Hematopoietic multipotent progenitor cell (in vitro differentiated cells): ENCODE data around the gene TMEM106B. TPM values are rescaled to one million over a fixed set of nuclear protein-coding genes. Genes with fewer than 3 reads are reported as not detected.
"Not testable (repeated sequence)": the region's sequence is repeated elsewhere in the genome, so short reads cannot be mapped to it uniquely, and the experiment has no call there.

Experiments
- DNase-seq, 3 donors: peaks; one replicate each; pipeline ENCODE4 v3.0.0-alpha.2; 2011 to 2015; ENCODE audit warnings: low read depth in 2 of 3, low spot score in 2 of 3
- total RNA-seq: library from RNA; depleted of rRNA; stranded (reverse); fragments of >200 nt; gene quantifications from one replicate; pipeline ENCODE4 v1.2.3, GENCODE V29; 2012

TMEM106B gene
- 17.5 TPM for total RNA-seq

DNA sequence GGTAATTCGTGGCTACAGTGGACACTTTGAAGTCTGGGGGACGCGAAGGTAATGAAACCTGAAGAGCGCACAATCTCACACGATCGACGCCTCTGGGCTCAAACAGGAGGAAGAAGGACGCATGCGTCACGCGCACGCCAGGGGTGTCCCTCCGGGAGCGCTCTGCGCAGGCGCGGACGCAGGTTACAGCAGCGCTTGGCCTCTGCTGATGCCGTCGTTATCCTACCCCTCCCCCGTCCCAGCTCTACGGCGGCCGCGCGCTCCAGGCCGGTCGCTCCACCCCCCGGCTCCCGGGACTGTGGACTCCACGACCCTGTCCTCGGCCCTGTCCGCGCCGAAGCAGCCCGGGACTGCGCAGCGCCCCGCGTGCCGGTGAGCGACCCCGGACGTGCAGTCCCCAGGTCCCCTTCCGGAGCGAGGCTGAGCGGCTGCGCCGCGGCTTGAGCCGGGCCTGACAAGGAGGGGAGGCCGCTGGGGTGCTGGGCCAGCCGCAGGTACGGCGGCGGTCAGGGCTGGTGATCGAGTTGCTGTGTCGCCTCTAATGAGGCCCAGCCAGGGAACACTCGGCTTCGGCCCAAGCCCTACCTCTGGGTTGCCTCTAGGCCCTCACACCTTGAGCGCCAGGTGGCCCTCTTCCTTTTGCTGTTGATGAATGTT lies at the start of gene TMEM106B:
Gene TMEM106B, plus strand, starts transcription at position 241 of the 657 bp plus-strand sequence. CDS start 3,517 bp downstream, outside the sequence.
- peak; percentile 97 to 99 (median 98) for DNase-seq

DNA sequence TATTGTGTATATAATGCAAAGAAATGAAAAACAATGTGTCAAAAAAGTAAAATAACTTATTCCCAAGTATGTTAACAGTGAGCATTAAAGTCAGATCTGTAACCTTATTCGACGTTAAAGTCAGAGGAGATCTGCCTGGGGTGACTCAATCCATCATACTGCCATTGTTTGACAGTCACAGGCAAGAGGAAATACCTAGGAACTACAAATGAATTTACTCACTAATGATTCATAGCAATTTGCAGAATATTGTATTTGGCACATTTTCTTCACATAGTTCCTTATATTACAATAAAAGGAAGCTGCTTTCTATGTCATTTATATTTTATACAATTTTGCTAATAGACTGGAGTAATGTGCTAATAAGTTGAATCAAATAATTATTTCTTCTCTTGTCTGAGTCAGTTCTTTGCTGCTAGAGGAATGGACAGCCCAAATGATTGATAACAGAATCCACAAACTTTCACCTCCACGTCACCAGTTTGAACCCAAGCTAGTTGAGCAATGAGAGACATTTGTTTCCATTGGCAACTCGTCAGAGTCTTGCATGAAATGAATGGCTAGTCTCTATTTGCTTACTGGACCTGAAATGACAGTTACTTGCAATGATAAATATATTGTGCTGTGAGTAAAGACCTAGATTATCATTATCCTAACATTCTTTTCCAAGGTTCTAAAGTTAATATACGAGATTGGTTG lies 48.5 kb upstream of the TMEM106B start:
- DNase-seq = no peak

DNA sequence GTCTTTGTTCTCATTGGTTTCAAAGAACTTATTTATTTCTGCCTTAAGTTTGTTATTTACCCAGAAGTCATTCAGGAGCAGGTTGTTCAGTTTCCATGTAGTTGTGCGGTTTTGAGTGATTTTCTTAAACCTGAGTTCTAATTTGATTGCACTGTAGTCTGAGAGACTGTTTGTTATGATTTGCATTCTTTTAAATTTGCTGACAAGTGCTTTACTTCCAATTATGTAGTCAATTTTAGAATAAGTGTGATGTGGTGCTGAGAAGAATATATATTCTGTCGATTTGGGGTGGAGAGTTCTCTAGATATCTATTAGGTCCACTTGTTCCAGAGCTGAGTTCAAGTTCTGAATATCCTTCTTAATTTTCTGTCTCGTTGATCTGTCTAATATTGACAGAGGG lies 43.0 kb upstream of the TMEM106B start:
- DNase-seq = not testable (repeated sequence)

DNA sequence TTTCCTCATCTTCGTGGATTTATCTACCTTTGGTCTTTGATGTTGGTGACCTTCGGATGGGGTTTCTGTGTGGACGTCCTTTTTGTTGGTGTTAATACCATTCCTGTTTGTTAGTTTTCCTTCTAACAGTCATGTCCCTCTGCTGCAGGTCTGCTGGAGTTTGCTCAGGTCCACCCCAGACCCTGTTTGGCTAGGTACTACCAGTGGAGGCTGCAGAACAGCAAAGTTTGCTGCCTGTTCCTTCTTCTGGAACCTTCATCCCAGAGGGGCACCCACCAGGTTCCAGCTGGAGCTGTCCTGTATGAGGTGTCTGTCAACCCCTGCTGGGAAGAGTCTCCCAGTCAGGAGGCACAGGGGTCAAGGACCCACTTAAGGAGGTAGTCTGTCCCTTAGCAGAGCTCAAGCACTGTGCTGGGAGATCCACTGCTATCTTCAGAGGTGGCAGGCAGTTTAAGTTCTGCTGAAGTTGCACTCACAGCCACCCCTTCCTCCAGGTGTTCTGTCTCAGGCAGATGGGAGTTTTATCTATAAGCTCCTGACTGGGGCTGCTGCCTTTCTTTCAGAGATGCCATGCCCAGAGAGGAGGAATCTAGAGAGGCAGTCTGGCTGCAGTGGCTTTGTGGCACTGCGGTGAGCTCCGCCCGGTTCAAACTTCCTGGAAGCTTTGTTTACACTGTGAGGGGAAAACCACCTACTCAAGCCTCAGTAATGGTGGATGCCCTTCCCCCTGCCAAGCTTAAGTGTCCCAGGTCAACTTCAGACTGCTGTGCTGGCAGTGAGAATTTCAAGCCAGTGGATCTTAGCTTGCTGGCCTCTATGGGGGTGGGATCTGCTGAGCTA lies 40.9 kb upstream of the TMEM106B start:
- DNase-seq = not testable (repeated sequence)

DNA sequence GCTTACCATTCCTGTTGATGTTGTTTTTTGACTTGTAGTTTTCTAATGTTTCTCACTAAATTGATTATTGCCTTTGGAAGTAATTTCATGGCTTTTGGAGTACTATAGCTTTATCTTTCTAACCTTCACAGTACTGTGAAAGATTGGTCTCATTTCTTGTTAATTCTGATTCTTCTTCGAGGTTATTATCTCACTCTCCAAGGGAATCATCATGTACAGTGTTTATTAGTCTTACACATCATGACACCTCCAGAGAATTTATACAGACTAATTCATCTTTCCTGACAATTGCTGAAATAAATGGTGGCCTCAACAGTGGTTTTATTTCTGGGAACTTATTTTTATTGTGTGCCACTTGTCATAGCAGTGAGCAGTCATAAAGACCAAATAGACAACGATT lies 37.4 kb upstream of the TMEM106B start:
- no peak for DNase-seq

DNA sequence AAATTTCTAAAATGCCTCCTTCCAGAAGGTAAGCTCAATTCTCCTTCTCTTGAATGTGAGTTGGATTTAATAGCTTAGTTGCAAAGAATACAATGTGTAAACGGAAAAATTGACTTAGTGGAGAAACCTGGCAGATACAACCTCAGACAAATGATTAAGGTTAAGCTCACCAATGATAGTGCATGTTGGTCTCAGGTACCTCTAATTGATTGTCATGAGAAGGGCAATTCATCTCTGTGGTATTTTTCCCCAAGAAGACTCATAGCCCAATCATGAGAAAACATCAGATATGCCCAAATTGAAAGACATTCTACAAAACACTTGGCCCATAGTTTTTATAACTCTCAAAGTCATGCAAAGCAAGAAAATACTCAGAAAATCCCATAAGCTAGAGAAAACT lies 36.2 kb upstream of the TMEM106B start:
- DNase-seq = no peak

DNA sequence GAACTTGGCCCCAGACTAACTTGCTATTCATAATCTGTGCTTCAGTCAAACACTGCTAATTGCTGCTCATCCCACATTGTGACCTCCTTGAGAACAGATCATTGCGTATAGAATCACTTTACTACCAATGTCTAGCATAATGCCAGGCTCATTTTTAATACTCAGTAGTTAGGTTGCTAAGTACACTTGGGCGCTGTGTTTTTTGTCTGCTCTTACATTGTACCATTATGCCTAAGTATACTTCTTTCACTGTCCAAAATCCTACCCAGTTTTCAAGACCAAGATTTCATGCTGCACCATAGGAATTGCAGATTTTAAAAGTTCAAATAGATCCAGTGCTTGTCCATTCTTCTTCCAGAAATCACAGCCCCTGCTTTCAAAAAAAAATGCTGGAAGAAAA lies 32.8 kb upstream of the TMEM106B start:
- no peak for DNase-seq

DNA sequence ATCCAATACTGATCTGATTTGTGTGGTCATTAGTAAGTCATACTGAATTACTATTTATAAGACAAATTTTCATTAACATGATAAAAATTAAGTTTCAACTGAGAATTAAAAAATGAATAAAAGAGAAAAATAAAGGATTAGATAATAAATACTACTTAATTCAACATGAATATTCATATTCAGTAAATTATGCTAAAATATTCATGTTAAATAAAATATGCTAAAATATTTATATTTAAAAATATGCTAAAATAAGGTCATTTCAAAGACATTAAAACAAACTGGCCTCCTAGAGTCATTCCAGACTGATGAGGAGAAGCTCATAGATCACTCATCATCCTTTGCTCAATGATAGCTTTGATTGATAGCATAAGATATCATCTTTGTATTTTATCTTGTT lies 16.7 kb upstream of the TMEM106B start:
- DNase-seq = no peak

DNA sequence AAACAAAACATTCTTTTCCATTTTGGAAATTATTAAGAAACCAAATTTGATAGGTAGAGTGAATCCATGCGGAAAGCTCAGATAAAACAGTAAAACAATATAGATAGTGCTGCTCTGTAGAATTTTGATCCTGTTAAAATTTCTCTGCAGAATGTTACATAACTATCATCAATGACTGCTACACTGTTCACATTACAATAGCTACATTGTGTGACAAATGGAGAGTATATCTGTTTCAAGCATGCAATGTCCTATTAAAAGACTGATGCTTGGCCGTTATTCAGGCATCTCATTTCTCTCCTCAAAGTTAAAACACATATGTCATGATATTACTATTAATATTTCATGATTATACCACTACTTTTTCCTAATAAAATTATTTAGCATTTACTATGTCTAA lies 14.7 kb upstream of the TMEM106B start:
- no peak for DNase-seq

DNA sequence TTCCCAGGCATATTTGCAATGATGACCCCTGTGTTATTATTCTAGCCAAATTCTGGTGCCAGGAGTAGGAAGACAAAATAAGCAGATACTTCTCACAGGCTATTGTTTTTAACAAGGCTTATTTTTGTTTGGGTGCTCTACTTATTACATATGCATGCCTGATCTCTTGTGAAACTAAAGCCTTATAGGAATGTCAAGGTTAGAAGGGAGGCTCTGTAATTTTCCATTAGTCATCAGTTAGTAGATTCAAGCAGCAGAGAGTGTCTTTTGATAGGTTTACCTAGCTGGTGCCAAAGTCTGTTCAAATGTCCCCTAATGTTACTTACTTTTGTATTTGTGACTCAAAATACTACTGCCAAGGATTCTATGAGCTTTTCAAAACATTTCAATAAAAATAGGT lies 11.7 kb upstream of the TMEM106B start:
- DNase-seq = no peak

DNA sequence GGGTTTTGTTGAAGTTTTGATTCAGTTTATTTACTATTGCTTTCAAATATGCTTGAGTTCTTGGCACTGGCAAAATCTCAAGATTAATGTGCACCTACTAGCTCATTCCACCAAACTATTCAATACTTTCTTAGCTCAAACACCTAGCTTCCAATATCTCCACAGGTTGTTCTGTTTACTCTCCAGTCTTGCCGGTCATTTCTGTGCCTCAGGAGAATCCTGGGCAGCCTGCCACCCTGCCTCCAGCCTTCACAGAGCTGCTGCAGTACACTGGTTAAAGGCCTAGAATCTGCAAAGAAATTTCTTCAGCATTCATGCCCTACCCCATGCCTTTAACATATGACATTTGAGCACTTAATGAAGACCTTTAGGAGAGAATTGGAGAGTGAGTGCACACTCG lies 4.0 kb upstream of the TMEM106B start:
- DNase-seq = no peak

DNA sequence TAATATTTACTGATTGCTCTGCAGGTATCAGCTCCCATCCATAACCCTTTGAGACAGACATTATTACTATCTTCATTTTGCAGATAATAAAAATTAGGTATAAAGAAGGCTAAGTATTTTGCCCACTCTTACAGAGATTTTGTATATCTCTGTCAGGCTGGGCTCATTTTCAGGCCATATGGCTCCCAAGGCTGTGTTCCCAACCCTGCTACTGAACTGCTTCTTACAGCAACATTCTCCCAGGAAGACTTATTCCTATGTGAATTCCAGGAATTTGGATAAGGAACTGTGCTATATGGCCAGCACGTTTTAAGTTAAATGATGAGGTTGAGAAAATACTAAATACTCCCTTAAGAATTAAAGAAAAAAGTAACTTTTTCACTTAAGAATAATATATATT lies 1.9 kb upstream of the TMEM106B start:
- no peak for DNase-seq

DNA sequence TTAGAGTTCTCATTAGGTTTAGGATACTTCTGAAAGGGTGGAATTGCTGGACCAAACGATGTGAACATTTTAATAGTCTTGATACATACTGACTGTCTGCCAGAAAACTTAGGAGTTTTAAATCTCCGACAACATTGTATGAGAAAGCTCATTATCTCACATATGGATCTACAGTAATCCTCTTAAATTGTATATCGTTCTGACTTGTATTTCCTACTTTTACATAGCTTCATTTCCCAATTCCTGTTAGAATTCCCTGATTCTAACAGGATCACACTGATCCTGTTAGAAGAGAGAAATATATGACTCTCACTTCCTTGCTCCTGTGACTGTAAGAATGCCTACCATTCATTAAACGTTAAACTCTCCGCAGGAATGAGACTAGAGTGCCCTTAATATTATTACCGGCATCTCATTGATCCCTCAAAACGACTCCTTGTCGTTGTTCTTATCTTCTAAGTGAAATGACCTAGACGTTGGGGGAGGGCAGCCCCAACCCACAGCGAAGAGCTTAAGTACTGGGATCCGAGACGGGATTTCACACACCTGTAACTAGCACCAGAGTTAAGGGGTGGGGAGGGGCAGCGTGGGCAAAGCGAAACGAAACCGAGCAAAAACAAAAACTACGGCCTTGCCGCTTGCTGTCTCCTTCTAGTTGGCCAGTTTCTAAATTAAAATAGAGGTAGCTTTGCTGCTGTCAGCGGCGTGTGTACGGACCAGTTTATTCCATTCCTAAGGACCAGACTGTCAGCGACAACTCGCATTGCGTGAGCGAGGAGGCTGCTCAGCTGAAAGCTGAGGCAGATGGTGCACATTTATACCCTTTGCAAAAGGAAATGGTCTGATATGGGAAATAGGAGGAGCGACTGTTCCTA lies 678 bp upstream of the TMEM106B start:
- DNase-seq = no peak

DNA sequence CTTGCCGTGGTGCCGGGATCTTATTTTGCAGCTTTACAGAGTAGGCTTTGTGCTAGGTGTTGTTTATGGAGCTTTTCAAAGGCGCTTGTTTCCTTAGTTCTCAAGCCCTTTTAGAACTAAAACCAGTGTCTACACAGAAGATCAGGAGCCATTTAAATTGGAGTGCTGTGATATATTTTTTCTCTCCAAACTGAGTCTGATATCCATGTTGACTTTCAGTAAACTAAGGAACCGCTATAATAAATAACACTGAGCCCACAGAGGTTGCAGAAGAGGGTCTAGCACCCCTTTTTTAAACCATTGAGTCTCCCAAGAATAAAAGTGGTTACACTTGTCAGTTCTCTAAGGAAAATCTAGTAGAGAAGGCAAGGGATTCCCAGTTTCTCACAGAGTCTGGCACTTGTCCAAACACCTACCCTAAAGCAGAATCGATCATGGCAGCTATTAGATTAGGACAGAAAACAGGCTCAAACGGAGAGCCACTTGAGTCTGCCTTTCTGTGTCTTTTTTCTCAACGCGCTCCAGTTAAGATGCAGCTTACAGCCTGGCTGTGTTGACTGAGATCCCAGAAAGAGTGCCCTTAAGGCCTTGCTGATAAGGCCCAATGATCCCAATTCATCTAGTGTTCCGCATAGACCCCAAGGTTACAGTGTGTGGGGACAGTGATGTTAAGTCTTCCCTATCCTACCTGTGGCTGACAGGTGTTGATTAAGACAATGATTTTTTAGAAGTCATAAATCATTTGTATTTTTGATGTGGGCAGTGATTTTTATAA lies 804 bp downstream of the TMEM106B start:
- DNase-seq = peak in 1 of 3 donors; percentile 18

DNA sequence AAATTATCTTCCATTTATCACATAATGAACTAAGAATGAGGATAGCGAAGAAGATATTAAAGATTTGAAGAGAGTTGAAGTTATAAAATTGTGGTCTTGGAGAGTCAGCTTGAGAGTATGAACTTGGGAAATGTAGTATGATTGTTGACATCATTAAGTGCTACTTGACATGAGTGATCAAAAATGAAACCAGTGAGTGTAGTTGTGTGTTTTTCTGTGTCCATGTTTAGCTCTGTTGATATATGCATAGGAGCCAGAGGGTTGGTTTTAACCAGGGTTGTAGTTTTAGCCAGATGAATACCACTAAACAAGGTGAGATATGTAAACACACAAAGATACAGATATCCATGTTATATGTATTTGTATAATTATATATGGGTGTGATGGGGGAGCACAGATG lies 6.2 kb downstream of the TMEM106B start:
- no peak for DNase-seq

DNA sequence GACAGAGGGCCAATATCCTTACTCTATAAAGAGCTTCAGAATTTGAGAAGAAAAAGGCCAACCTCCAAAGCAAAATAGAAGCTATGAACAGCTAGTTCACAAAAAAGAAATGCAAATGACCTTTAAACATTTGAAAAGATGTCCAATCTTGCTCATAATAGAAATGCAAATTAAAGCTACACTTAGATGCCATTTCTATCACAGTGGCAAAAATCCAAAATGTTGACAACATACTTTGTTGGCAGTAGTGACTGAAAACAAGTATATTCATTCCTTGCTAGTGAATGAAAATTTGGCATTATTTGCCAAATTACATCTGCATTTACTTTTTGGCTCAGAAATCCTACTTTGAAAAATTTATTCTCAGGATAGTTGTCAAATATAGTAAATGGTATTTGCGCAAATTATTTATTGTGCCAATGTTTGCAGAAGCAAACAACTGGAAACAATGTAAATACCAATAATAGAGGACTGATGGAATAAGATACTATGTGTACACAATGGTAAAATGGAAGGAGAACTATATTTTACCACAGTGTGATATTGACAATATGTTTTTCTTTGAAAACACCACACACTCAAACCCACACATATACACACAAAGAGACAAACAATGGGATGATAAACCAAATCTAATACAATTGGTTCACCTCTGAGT lies 9.4 kb downstream of the TMEM106B start:
- no peak for DNase-seq

DNA sequence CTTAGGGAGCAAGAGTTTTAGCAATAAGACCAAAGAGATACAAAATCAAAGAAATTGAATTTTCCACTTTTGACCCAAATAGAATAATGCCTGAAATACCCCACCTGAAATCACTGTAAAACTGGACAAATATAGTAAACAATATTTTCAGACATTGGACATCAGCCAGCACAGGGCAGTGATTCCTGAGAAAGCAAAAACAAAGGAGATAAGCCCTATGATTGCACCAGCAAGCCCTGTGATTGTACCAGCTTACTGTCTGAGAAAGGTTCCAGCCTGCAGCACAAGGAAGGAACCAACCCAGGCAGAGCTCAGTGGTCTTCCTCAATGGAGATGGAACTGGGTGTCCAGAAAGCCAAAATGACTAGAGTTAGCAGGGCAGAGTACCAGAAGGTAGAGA lies 10.3 kb downstream of the TMEM106B start:
- DNase-seq = no peak

DNA sequence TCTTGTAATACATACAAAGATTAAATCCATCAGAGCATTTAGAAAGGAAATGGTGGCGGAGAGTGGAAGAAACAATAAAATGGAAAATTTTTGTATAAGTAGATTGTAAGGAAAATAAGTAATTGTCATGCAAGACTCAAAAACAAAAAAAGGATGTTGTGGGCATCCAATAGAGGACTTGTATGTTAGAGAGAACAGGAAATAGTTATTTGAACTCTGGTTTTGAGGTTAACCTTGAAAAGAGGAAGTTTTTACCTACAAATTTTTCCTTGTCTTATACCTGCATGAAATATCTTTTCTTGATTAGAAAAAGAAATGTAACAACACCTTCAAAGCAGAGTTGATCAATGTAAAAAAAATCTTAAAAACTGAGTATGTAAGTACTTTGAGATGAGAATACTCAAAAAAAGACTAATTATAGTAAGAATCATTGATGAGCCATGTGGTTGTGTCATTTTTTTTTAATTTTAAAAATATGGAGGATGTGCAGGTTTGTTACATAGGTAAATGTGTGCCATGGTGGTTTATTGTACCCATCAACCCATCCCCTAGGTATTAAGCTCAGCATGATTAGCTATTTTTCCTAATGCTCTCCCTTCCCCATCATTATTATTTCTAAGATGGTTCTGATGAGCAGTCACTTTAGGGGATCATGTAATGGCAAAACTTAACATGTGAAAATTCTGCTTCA lies 11.9 kb downstream of the TMEM106B start:
- DNase-seq = peak in 2 of 3 donors; percentile 41 to 66

DNA sequence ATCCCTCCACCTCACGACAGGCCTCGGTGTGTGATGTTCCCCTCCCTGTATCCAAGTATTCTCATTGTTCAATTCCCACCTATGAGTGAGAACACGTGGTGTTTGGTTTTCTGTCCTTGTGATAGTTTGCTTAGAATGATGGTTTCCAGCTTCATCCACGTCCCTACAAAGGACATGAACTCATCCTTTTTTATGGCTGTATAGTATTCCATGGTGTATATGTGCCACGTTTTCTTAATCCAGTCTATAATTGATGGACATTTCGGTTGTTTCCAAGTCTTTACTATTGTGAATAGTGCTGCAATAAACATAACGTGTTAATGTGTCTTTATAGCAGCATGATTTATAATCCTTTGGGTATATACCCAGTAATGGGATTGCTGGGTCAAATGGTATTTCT lies 13.9 kb downstream of the TMEM106B start:
- not testable (repeated sequence) for DNase-seq
